OCI-LY7 (cell line): ENCODE measurements around the gene RIT2. TPM values are rescaled to one million over a fixed set of nuclear protein-coding genes. Genes with fewer than 3 reads are reported as not detected.

Experiments
- BruUV-seq: library from RNA; stranded (reverse); fragments of 400-500 nt; replicated peaks from 2 replicates; lab custom pipeline; 2021; lab: Mats Ljungman, UMichigan
- CTCF ChIA-PET: fragments of 300-600 bp; sonication (Branson Sonifier 250); formaldehyde crosslinking; loops from one replicate; lab custom pipeline; 2022; ENCODE audit warnings: antibody characterized with exemption; ENCODE audit not compliant: unreplicated experiment; lab: Charles Lee
- POLR2A ChIA-PET: fragments of 300-600 bp; sonication (Branson Sonifier 250); formaldehyde crosslinking; loops from one replicate; lab custom pipeline; 2022; ENCODE audit warnings: antibody characterized with exemption; lab: Charles Lee
- DNase-seq: peaks from one replicate; pipeline ENCODE4 v3.0.0-alpha.2; 2015; ENCODE audit warnings: low spot score
- H2AFZ ChIP-seq: fragments of 200-600 bp; sonication (generic), shearing (Covaris generic); 2 replicates; pipeline ENCODE4 v1.6.1; 2014; ENCODE audit warnings: mild to moderate bottlenecking, antibody characterized with exemption, low read length, moderate library complexity
- H3K27ac ChIP-seq: fragments of 200-600 bp; sonication (generic); 2 replicates; pipeline ENCODE4 v1.5.1; 2014; ENCODE audit warnings: mixed run types, low read depth, mild to moderate bottlenecking, moderate library complexity, low read length, inconsistent platforms; ENCODE audit not compliant: poor library complexity, severe bottlenecking
- H3K36me3 ChIP-seq: fragments of 200-600 bp; sonication (generic); 2 replicates; pipeline ENCODE4 v1.6.1; 2014; ENCODE audit warnings: mild to moderate bottlenecking, antibody characterized with exemption, low read length, moderate library complexity, mixed read lengths; ENCODE audit not compliant: insufficient read depth
- H3K4me1 ChIP-seq: fragments of 200-600 bp; sonication (generic); 2 replicates; pipeline ENCODE4 v1.5.1; 2014; ENCODE audit warnings: mild to moderate bottlenecking, low read length; ENCODE audit not compliant: insufficient read depth, poor library complexity, severe bottlenecking
- H3K4me2 ChIP-seq: fragments of 200-600 bp; sonication (generic); 2 replicates; pipeline ENCODE4 v1.6.1; 2014; ENCODE audit warnings: mild to moderate bottlenecking, low read length
- H3K4me3 ChIP-seq: fragments of 200-600 bp; sonication (generic); 2 replicates; pipeline ENCODE4 v1.5.1; 2014; ENCODE audit warnings: mild to moderate bottlenecking, low read depth, low read length; ENCODE audit not compliant: poor library complexity, severe bottlenecking
- H3K79me2 ChIP-seq: fragments of 200-600 bp; sonication (generic); 2 replicates; pipeline ENCODE4 v1.6.1; 2016; ENCODE audit warnings: low read depth, mild to moderate bottlenecking, low read length, moderate library complexity, mixed read lengths; ENCODE audit not compliant: insufficient read depth
- H3K9me2 ChIP-seq: fragments of 200-600 bp; sonication (generic); 2 replicates; pipeline ENCODE4 v1.6.1; 2016; ENCODE audit warnings: mild to moderate bottlenecking, low read length, mixed read lengths; ENCODE audit not compliant: insufficient read depth
- H3K9me3 ChIP-seq: fragments of 200-600 bp; sonication (generic); 2 replicates; pipeline ENCODE4 v1.6.1; 2014; ENCODE audit warnings: mild to moderate bottlenecking, mixed run types, low read length, mixed read lengths
- H4K20me1 ChIP-seq: fragments of 200-600 bp; sonication (generic); 2 replicates; pipeline ENCODE4 v1.6.1; 2014; ENCODE audit warnings: mild to moderate bottlenecking, antibody characterized with exemption, low read length, moderate library complexity, mixed read lengths; ENCODE audit not compliant: insufficient read depth
- CTCF ChIP-seq: fragments of 200-600 bp; sonication (generic); conservative IDR thresholded peaks from 2 replicates; pipeline ENCODE4 v1.5.1; 2014; ENCODE audit warnings: mild to moderate bottlenecking, antibody characterized with exemption, low read length, moderate library complexity, mixed read lengths
- EZH2phosphoT487 ChIP-seq: fragments of 200-600 bp; sonication (generic); IDR thresholded peaks from 2 replicates; pipeline ENCODE4 v1.6.1; 2018; ENCODE audit warnings: low read depth, borderline replicate concordance, mild to moderate bottlenecking, mixed run types, antibody characterized with exemption, low read length, moderate library complexity, mixed read lengths
- intact Hi-C: fragments of 100-400 bp; cut with micrococcal nuclease; formaldehyde crosslinking; loops from one replicate; pipeline ENCODE4 v1.10.0; 2022; ENCODE audit not compliant: unreplicated experiment
- total RNA-seq, 2 experiments: library from RNA; depleted of rRNA in 1 of 2; stranded (reverse); fragments of >200 nt in 1 of 2; shearing (Covaris generic) in 1 of 2; gene quantifications; 2 replicates each; pipeline ENCODE4 v1.2.3, GENCODE V29; 2014 to 2022

Gene RIT2
- total RNA-seq, 2 experiments from 2014 or later: not detected

GRCh38 chr18:43116699-43117294, 1.3 kb upstream of the RIT2 start:
- no peak for DNase-seq
- Histone ChIP-seq H4K20me1 (no peaks in the 10 kb centered on the region), H3K27ac (no peak overlapping the region), H3K4me1 (no peaks in the 10 kb centered on the region), H3K4me2 (no peak overlapping the region), H3K79me2 (no peaks in the 10 kb centered on the region), H3K4me3 (no peak overlapping the region), H3K9me2 (no peaks in the 10 kb centered on the region), H3K9me3 (no peaks in the 10 kb centered on the region), H2AFZ (no peak overlapping the region), H3K36me3 (no peaks in the 10 kb centered on the region)
- POLR2A ChIA-PET: interaction anchor here (1.4 kb wide), 1 partner anchor 14 kb away, joined by 4 read pairs; no protein-coding TSS in a partner anchor
- CTCF ChIA-PET: no interaction called here
- intact Hi-C loops: no loop called here
- BruUV-seq: no TSS peak
- no peak for TF ChIP-seq EZH2phosphoT487
- no peak for TF ChIP-seq CTCF

GRCh38 chr18:43113220-43113895, 2.1 kb downstream of the RIT2 start:
- intact Hi-C loops: no loop called here
- Histone ChIP-seq H3K4me3 (no peak overlapping the region), H3K9me2 (no peaks in the 10 kb centered on the region), H3K79me2 (no peaks in the 10 kb centered on the region), H4K20me1 (no peaks in the 10 kb centered on the region), H3K4me1 (no peaks in the 10 kb centered on the region), H3K27ac (no peak overlapping the region), H3K4me2 (no peak overlapping the region), H3K36me3 (no peaks in the 10 kb centered on the region), H3K9me3 (no peaks in the 10 kb centered on the region), H2AFZ (no peak overlapping the region)
- ChIA-PET POLR2A (no interaction called here), CTCF (no interaction called here)
- TF ChIP-seq EZH2phosphoT487 (no peak), CTCF (no peak)
- BruUV-seq: no TSS peak
- no peak for DNase-seq

- H3K4me3 ChIP-seq: no peak overlapping the region
- no peaks in the 10 kb centered on the region for H3K9me3 ChIP-seq
- H4K20me1 ChIP-seq: no peaks in the 10 kb centered on the region
- CTCF ChIA-PET: no interaction called here
- DNase-seq: no peak
- H3K79me2 ChIP-seq: no peaks in the 10 kb centered on the region
- no peak overlapping the region for H3K4me2 ChIP-seq
- H2AFZ ChIP-seq: no peak overlapping the region
- no peaks in the 10 kb centered on the region for H3K9me2 ChIP-seq
- intact Hi-C loops: no loop called here
- BruUV-seq: no TSS peak
- POLR2A ChIA-PET: no interaction called here
- no peaks in the 10 kb centered on the region for H3K4me1 ChIP-seq
- no peak for TF ChIP-seq CTCF
- no peak for TF ChIP-seq EZH2phosphoT487
- H3K36me3 ChIP-seq: no peaks in the 10 kb centered on the region
- H3K27ac ChIP-seq: no peak overlapping the region
Measured at GRCh38 chr18:43108882-43109281, 6.6 kb downstream of the RIT2 start.
